NB4 (cell line): ENCODE measurements around the gene ABCA4.
"Not testable (repeated sequence)": the region's sequence is repeated elsewhere in the genome, so short reads cannot be mapped to it uniquely, and the experiment has no call there.

ENCODE experiments used
- DNase-seq: peaks from one replicate; pipeline ENCODE4 v3.0.0; 2010; ENCODE audit warnings: low read depth
- H3K4me3 ChIP-seq: one replicate; pipeline ENCODE4 v1.5.1; 2011; ENCODE audit warnings: mild to moderate bottlenecking, low read depth, low read length, moderate library complexity
- MYC ChIP-seq: IDR thresholded peaks from 2 replicates; pipeline ENCODE4 v1.6.1; 2011; ENCODE audit warnings: low read depth, low read length
- POLR2A ChIP-seq: IDR thresholded peaks from 2 replicates; pipeline ENCODE4 v1.6.1; 2011; ENCODE audit warnings: mild to moderate bottlenecking; ENCODE audit not compliant: insufficient read length; ENCODE audit errors: extremely low read depth
- TF ChIP-seq, protein P1 (sequence below): IDR thresholded peaks from 2 replicates; pipeline ENCODE4 v1.6.1; 2011; ENCODE audit warnings: low read depth, low read length
- TF ChIP-seq, protein P2 (sequence below): IDR thresholded peaks from one replicate; pipeline ENCODE4 v1.5.1; 2012; ENCODE audit warnings: low read depth, low read length

Gene ABCA4

DNA sequence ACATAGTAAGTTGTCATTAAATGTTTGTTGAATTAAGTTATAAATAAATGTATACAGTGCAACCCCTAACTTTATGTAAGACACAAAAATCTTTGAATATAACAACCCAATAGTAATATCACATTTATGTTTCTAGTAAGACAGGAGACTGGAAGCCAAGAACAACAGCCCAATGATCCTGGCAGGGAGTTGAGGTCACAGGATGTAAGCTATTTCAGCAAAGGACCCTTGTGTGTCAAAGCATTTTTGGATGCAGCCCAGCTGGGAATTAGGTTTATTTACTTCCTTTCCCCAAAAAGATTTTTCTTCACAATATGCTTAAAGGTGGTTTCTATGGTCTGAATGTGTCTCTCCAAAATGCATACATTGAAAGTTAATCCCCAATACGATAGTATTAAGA is 34.0 kb upstream of the ABCA4 start:
- no peak overlapping the region for H3K4me3 ChIP-seq
- TF ChIP-seq MYC (no peak), POLR2A (no peak)
- TF ChIP-seq, protein P1, sequence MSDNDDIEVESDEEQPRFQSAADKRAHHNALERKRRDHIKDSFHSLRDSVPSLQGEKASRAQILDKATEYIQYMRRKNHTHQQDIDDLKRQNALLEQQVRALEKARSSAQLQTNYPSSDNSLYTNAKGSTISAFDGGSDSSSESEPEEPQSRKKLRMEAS, result no peak
- TF ChIP-seq, protein P2, sequence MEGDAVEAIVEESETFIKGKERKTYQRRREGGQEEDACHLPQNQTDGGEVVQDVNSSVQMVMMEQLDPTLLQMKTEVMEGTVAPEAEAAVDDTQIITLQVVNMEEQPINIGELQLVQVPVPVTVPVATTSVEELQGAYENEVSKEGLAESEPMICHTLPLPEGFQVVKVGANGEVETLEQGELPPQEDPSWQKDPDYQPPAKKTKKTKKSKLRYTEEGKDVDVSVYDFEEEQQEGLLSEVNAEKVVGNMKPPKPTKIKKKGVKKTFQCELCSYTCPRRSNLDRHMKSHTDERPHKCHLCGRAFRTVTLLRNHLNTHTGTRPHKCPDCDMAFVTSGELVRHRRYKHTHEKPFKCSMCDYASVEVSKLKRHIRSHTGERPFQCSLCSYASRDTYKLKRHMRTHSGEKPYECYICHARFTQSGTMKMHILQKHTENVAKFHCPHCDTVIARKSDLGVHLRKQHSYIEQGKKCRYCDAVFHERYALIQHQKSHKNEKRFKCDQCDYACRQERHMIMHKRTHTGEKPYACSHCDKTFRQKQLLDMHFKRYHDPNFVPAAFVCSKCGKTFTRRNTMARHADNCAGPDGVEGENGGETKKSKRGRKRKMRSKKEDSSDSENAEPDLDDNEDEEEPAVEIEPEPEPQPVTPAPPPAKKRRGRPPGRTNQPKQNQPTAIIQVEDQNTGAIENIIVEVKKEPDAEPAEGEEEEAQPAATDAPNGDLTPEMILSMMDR, result no peak
- DNase-seq, result no peak

DNA sequence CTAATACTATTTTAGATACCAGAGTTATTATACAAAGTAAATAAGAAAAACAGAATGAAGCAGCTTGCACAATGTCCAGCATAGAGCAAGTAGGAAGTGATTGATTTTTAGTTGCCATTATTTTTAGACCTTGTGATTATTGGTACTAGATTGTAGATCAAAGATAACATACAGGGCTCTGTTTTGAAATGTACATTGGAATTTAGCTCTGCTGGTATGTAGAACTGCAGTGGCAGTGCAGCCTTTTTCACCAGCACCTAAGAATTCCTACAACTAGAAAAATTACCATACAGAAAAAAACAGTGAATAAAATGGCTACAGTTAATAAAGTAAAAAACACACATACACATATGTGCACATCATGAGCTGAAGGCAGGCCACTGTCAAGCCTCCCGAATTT is 32.2 kb upstream of the ABCA4 start:
- H3K4me3 ChIP-seq, result no peak overlapping the region
- no peak for DNase-seq
- TF ChIP-seq, protein P2, result no peak
- TF ChIP-seq, protein P1, result no peak
- no peak for TF ChIP-seq MYC
- TF ChIP-seq POLR2A, result no peak

DNA sequence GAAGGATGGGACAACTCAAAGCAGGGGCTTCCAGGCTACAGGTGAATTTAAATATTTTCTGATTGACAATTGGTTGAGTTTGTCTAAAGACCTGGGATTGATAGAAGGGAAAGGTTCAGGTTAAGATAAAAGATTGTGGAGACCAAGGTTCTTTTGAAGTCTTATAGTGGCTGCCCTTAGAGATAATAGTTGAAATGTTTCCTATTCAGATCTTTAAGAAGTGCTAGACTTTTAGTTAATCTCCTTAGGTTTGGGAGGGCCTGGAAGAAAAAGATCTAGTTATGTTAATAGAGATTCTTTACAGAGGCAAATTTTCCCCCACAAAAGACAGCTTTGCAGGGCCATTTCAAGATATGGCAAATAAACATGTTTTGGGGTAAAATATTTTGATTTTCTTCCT is 28.2 kb upstream of the ABCA4 start:
- DNase-seq, H3K4me3 ChIP-seq: not testable (repeated sequence)

DNA sequence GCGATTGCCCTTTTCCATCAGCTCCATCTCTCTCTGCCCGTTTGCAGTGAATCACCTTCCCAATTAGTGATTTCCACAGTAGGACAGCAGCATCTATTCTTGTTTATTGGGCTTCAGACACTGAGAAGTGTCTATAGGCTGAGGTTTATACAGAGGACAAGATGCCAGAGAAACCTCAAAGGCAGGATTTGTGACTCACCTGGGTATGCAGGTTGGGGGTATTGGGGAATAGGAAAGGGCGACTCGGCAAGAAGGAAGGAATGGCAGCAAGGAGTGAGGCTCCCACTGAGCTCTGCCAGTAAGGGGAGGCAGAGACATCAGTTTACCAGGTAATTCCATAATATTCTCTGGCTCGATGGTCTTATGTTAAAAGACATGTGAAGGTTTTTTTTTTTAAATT is 25.3 kb upstream of the ABCA4 start:
- DNase-seq, result no peak
- TF ChIP-seq MYC, result no peak
- TF ChIP-seq, protein P2, result no peak
- no peak for TF ChIP-seq POLR2A
- TF ChIP-seq, protein P1, result no peak
- H3K4me3 ChIP-seq, result no peak overlapping the region

DNA sequence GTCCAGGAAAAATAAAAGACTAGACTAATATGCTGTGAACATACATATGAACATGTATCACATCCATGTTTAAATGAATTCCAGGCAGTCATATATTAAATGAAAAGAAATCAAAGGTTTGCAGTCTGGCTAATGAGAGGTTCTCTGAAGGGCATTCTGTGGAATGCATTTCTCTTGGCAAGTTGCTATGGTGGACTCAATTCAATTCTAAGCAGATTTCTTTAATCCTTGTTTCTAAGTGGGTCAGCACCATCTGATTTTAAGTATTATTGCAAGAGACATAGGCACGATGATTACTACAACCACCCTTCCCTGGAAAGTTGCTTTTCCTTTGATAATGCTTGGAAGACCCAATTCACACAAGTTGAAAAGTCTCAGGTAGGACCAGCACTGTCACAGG is 23.9 kb upstream of the ABCA4 start:
- DNase-seq, result no peak
- no peak overlapping the region for H3K4me3 ChIP-seq
- TF ChIP-seq POLR2A (no peak), MYC (no peak)
- TF ChIP-seq, protein P2, result no peak
- TF ChIP-seq, protein P1, result no peak

DNA sequence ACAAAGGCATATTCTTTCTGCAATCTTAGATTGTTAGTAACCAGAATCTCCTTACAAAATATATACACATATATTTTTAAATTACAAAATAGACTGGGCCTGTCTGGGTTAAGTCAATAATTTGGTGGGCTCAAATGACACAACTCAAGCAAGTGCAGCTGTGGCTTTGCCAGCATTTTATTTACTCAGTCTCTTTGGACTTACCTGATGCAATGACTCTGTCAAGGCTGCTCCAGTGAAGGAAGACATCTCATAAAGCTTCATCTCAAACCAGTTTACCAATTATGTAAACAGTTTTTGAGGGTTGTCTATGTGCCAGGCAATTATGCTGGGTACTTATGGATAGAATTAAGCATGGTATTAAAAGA is 22.8 kb upstream of the ABCA4 start:
- TF ChIP-seq, protein P1, result no peak
- TF ChIP-seq, protein P2, result no peak
- TF ChIP-seq POLR2A (no peak), MYC (no peak)
- no peak overlapping the region for H3K4me3 ChIP-seq
- DNase-seq, result no peak
